Subcutaneous adipose tissue (tissue), 4 donors: ENCODE measurements around the gene GPN2. TPM values are rescaled to one million over a fixed set of nuclear protein-coding genes. Genes with fewer than 3 reads are reported as not detected.

Experiments
- total RNA-seq, 4 donors: library from RNA; depleted of rRNA; stranded (reverse); fragments of >200 nt; gene quantifications; one replicate each; pipeline ENCODE4 v1.1.0, GENCODE V29; 2016
- TF ChIP-seq, protein P1 (sequence below): fragments of 450-650 bp; IDR thresholded peaks from one replicate; pipeline ENCODE4 v1.5.1; 2016; ENCODE audit warnings: low read depth, mild to moderate bottlenecking, control low read depth, antibody characterized with exemption, moderate library complexity

Gene GPN2
- total RNA-seq = 10 to 100 TPM in 2 of 4 donors, 1 to 10 TPM in 2; 8.5 to 12.2 (median 9.9) TPM

- TF ChIP-seq, protein P1, sequence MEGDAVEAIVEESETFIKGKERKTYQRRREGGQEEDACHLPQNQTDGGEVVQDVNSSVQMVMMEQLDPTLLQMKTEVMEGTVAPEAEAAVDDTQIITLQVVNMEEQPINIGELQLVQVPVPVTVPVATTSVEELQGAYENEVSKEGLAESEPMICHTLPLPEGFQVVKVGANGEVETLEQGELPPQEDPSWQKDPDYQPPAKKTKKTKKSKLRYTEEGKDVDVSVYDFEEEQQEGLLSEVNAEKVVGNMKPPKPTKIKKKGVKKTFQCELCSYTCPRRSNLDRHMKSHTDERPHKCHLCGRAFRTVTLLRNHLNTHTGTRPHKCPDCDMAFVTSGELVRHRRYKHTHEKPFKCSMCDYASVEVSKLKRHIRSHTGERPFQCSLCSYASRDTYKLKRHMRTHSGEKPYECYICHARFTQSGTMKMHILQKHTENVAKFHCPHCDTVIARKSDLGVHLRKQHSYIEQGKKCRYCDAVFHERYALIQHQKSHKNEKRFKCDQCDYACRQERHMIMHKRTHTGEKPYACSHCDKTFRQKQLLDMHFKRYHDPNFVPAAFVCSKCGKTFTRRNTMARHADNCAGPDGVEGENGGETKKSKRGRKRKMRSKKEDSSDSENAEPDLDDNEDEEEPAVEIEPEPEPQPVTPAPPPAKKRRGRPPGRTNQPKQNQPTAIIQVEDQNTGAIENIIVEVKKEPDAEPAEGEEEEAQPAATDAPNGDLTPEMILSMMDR = no peak
Observed at GRCh38 chr1:26889551-26890466, at the start of gene GPN2. TSS of gene GPN2 (minus strand) at chr1:26890283. CDS start at chr1:26890096, 187 bp downstream.

GRCh38 chr1:26938659-26939025, 48.6 kb upstream of the GPN2 start:
- TF ChIP-seq, protein P1 = no peak

DNA sequence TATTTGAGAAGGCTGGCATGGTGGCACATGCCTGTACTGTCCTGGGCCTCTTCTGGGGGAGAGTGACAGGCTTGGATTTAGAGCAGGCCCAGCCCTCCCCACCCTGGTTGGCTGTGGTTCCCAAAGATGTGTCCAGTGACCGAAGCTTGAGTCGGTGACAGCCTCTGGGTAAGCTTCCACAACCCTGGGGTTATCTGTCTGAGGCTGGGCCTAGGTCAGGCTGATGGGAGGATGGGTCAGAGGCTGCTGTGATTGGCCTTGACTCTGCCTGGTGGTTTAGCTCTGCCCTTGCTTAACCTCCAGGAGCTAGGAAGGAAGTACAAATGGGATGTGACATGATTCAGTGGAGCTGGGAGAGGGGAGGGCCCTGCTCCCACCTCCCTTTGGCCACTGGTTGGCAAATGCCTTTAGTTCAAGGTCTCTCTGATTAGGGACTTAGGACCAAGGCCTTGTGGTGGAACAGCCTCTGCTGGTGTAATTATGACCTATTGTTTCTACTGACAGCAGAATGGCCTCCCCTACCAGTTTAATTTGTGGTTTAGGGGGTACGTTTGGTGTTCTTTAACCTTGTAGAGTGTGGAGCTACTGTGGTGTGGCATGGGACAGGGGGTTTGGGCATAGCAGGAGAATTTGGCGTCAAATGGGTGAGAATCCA, 48.0 kb upstream of the GPN2 start:
- TF ChIP-seq, protein P1 = no peak

DNA sequence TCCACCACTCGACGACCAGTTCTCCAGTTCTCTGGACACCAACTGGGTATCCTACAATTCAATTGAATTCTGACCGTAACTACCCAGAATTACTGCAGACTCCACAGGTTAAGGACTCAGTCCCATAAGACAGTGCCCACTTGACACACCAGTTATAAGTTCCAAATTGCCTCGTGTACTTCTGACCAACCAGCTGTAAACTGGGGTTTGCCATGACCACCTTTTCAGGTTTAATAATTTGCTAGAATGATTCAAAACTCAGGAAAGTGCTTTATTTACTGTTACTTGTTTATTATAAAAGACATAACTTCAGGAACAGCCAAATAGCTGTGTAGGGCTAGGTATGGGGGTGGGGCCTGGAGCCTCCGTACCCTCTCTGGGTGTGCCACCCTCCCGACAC, 46.7 kb upstream of the GPN2 start:
- TF ChIP-seq, protein P1 = no peak

DNA sequence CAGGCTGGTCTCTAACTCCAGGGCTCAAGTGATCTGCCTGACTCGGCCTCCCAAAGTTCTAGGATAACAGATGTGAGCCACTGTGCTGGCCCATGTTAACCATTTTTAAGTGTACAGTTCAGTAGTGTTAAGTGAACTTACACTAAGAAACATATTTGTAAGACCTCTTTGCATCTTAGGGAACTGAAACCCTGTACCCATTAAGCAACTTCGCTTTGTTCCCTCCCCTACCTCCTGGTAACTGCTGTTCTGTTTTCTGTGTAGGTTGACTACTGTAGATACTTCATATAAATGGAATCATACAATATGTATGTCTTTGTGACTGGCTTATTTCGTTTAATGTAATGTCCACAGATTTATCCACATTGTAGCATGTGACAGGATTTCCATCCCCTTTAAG, 42.4 kb upstream of the GPN2 start:
- TF ChIP-seq, protein P1 = no peak

DNA sequence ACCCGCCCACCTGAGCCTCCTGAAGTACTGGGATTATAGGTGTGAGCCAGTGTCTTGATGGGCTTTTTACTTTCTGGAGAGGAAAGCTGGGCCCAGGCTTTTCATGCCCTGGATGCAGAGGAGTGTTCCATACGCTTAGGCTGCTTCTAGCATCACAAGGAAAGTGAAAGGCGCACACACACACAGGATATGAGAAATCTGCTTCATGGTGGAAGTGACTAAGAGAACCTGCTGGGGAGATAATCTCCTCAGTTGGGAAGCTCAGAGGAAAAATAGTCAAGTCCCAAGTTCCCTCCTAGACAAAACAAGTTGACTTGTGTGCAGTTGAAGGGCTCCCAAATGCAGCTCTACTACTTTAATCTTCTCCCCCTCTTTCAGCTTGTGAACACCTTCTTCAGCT, 33.6 kb upstream of the GPN2 start:
- TF ChIP-seq, protein P1 = no peak

DNA sequence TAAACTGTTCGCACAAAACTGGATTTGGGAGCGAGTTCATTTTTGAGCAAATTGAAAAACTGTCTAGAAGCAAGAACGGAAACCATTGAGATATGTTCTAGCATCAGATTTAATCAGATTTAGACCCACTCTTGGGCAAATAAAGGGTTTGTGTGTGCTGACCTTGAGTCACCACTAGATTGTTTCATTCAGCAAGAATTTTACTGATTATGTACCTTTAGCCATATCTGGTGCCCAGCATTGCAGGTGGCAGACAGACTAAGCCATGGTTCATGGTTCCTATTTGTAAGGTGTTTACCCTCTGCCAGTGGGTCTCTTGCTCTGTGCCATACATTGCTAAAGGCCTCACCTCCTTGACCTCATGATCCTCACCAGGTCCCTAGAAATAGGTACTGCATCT, 32.8 kb upstream of the GPN2 start:
- TF ChIP-seq, protein P1 = no peak
